Measurements from ENCODE around the gene PCDH8.

DNA sequence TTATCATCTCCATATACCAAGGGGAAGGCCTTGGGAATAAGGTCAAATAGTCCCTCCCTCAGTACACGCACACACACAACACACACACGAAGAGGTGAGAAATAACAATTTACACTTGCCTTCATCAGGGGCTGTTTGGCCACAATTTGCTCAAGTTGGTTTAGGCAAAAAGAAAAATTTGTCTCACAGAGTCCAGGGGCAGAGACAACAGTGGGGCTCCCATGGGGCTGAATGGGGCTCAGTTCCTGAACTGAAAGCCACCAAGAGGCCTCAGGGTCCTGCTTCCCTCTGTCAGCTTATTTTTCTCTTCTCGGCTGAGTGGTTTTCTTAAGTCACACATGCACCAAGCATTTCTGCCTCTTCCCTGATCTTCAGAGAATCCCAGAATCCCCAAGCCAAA lies 35.5 kb downstream of the PCDH8 start:
- TF ChIP-seq, protein P1, sequence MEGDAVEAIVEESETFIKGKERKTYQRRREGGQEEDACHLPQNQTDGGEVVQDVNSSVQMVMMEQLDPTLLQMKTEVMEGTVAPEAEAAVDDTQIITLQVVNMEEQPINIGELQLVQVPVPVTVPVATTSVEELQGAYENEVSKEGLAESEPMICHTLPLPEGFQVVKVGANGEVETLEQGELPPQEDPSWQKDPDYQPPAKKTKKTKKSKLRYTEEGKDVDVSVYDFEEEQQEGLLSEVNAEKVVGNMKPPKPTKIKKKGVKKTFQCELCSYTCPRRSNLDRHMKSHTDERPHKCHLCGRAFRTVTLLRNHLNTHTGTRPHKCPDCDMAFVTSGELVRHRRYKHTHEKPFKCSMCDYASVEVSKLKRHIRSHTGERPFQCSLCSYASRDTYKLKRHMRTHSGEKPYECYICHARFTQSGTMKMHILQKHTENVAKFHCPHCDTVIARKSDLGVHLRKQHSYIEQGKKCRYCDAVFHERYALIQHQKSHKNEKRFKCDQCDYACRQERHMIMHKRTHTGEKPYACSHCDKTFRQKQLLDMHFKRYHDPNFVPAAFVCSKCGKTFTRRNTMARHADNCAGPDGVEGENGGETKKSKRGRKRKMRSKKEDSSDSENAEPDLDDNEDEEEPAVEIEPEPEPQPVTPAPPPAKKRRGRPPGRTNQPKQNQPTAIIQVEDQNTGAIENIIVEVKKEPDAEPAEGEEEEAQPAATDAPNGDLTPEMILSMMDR (IDR thresholded peaks at IDR 0.05; ENCODE audit: low read length) = no peak
- TF ChIP-seq EZH2 (IDR thresholded peaks at IDR 0.05; ENCODE audit: borderline replicate concordance, low read length) = no peak

Data from OCI-LY1 (cell line).